COLO829 (cell line): Measurements from ENCODE around the gene CELF2.

Source experiments
- DNase-seq: peaks from one replicate; pipeline ENCODE4 v3.0.0; 2012; ENCODE audit warnings: low spot score

Gene CELF2

DNA sequence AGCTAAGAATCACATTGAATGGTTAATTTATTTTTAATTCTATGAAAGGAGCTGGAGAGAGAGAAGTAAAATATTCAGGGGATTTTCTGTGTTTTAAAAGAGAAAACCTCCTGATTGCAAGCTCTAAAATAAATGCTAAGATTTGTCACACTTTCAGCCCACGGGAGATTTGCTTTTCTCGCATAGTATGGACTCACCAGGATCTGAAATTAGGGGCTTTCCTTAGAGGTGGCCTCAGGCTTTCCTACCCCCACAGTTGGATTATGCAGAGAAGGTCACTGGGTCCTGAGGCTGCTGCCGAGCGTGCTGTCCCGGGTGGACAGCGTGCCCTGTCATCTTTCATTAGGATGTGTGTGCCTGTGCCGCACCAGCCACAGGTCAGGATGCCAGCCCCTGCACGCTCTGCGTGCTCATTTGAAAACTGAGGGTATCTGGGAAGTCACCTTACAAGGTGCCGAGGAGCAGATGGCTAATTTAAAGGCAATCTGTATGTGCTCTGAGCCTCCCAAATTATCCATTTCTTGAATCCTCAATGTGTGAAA is 258.8 kb downstream of the CELF2 start:
- DNase-seq, result no peak

DNA sequence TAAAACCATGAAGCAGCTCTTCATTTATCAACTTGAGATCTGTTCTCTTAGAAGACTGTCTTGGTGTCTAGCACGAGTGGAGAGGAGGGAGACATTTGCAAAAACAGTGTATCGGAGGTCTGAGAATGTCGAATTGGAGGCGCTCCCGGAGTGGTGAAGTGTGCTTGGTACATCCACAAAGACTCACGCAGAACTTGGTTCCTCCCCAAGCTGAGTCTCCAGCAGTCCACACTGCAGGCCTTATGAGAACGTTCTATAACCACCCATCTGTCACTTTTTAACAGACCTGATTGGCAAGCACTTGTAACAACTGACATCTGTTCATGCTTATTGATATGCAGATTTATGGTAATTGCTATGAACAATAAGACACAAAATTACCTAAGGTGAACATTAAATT is 261.6 kb downstream of the CELF2 start:
- DNase-seq, result no peak

DNA sequence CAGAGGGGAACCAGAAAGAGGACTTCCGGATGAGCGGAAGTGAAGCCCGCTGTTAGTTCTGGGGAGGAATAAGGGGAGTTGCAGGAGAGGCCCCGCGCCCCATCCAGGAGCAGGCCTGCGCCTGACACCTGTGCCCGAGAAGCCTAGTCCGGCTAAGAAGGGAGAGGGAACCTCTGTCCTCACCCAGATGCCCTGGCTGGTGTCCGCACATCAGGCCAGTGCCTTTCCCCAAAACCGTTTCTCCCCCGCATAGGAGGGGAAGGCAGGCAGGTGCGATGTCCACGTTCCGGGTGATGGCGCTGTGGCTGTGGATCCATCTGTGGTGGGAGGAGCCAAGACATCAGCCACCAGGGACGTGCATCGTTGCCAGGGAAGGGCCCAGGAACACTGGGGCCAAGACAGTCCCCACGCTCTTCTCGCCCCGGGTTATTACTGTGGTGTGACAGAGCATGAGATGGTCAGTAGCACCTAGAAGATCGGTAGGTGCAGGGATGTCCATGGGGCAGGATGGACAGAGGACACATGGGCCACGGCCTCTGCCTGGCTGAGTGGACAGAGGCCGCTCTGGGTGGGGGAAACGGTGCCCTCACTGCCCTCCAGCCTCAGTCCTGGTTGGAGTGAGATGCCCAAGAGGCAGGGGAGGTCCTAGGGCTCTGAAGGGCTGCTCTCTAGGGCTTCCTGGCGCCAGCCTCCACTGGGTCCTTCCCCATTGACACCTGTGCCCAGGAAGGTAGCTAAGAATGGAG is 262.7 kb downstream of the CELF2 start:
- DNase-seq, result no peak

DNA sequence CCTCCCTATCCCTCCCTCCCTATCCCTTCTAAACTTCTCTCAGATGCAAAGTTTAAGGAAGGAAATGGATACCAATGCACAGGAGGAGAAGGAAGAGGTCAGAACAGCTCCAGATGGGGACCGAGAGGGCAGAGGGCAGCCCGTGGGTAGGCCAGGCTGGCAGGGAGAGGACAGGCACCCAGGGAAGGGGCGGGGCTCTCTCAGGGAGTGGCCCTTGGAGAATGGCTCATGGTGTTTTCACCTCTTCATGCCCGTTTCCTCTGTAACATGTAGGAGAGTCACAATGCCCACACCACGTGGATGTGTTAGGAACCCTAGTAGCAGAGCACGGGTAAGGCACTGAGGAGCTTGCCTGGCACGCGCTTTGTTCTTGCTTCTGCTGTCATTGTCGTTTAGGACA is 264.5 kb downstream of the CELF2 start:
- no peak for DNase-seq

DNA sequence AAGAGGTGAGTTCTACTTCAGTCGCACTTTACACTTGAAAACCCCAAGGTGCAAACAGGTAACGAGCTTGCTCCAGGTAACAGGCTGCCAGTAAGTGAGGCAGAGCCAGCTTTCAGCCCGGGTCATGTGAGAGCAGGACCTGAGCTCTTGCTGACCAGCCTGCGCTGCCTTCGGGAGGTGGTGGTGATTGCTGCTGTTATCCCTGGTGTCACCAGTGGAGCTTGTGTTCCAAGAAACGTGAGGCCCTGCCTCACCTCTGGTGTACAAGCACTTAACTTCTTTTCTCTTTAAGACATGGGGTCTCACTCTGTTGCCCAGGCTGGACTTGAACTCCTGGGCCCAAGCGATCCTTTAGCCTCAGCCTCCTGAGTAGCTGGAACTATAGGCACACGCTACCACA is 265.0 kb downstream of the CELF2 start:
- DNase-seq, result no peak

DNA sequence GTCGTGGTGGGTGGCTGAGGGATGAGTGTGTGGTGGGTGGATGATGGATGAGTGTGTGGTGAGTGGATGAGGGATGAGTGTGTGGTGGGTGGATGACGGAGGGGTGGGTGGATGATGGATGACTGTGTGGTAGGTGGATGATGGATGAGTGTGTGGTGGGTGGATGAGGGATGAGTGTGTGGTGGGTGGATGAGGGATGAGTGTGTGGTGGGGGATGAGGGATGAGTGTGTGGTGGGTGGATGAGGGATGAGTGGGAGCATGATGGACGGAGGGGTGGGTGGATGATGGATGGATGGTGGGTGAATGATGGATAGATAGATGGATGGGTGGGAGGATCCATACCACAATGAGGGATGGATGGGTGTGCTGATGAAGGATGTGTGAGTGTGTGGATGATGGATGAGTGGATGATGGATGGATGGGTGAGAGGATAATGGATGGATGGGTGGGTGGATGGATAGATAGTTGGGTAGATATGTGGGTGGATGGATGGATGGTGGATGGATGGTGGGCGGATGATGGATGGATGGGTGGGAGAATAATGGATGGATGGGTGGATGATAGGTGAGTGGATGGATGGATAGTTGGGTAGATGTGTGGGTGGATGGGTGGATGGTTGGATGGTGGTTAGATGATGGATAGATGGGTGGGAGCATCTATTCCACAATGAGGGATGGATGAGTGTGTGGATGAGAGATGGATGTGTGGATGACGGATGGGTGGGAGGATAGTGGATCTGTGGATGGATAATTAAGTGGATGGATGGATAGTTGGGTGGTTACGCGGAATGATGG is 266.8 kb downstream of the CELF2 start:
- no peak for DNase-seq

DNA sequence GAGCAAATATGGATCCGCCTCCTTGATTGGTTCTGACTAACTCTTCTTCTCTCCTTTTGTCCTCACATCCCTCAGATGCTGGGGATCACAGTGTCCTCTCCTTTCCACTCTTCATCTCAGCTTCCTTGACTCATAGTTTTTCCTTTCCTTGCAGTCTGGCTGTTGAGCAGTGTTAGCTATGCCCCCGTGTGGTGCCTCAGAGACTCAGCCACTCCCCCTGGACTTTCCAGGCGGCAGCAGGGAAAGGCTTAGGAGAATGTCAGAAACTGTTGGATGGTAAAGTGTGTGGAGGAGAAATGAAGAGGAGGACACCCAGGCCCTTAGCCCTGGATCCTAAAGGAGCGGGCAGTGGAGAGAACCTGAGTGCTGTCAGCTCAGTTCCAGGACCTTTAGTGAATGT is 267.5 kb downstream of the CELF2 start:
- DNase-seq, result no peak

DNA sequence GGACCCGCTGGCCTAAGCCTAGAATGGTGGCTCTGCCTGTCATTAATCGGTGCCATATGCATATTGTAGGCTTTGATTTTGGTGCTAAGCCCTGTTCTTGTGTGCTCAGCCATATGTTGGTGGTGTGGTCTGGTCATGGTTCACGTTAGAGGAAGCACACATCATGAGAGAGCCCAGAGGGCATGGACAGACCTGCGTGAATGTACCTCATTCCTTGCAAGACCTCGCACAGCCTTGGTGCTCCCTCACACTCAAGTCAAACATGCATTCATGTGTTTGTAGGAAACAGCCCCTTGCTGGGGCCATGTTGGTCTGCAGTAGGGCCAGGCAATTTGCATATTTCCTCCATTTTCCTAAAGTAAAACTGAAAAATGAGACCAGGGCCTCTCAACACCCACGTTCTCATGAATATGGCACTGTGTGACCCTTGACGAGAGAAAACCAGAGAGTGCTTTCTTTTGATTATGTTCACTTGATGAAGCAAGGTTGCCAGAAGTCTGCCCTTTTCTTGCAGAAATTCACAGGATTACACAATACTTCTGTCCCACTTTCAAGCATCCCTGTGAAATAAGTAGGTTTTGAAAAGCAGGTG is 268.7 kb downstream of the CELF2 start:
- no peak for DNase-seq

DNA sequence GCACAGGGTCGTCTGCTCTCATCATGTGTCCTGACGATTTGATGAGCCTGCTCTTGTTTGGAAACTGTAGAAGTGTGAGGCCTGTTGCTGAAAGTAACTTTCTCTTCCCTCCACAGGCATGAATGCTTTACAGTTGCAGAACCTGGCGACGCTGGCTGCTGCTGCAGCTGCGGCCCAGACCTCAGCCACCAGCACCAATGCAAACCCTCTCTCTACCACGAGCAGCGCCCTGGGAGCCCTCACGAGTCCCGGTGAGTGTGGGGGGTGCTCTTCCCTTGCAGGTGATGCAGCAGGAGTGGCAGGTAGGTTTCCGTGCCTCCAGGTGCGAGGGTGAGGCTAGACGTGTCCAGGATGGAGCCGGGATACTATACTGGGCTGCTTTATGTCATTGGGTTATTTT is 270.6 kb downstream of the CELF2 start:
- DNase-seq, result no peak

DNA sequence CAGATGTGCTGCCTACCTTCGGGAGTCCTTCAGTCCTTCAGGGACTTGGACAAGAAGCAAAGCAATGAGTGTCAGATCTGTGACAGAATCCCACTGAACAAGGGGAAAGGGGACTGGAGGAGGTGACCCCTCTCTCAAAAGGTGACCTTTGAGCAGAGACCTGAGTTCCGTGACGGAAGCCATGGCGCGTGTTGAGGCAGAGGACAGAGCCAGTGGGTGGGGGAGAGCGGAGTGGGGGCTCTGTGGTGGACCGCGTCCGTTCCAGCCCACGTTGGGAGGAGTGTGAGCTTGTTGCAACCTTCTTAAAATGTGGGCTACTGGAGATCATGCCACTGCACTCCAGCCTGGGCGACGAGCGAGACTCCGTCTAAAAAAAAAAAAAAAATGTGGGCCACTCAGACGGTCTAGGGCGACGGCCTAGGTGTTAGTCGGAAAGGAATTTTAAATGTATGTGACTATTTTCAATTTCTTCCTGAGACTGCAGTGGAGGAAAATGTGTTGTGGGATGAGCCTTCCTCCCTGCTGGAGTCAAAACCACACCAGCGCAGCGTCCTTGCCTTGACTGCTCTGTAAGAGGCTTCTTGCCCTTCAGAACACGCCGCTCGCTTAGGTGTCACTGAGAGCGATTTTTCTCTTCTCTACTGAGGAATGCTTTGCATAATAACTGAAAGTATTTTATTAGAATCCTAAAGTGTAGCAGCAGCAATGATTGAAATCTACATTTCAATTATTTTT is 272.7 kb downstream of the CELF2 start:
- no peak for DNase-seq

DNA sequence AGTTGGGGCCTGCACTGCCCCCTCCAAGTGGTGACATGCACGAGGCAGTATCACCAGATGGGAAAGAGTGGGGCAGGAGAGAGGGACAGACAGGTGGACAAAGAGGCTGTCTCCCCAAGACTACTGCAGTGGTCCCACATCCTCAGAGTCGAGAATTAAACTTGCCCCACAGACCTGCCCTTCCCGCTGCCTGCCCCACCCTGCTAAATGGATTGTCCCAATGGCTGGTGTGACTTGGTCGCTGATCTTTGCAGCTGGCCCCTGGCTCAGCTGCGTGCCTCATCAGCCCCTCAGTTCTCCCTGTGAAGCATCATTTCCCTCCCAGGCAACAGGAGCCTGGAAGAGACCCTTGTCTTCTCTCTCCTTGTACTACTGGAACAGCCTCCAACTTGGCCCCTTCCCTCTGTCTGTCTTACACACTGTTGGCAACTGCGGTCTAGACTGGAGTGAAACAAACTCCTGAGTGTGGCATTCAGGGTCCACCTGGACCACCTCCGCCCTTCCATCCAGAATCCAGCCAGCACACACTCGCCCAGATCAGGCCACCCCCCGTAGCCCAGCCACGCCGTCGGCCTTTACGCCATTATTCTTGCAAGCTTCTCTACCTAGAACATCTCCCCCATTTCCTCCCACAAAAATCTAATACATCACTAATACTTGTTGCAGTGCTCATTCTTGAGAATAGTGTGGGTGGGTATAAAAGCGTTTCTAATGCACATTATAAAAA is 275.1 kb downstream of the CELF2 start:
- DNase-seq, result no peak

DNA sequence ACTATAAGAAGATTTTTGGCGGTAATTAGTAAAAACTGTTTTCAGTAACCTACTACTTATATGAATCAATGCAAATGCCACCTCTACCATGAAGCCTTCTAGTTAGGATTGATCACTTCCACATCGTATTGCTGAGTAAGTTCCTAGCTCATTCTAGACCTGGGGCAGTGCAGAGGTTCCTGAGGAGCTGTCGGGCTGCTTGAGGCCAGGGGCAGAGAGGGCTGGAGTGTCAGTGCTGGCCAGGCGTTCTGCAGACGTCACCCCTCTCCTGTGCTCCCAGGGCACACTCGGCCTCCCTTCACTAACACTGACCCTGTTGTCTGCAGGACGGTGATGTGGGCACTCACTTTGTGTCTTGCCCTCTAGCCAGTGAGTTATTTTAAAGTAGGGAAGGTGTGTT is 275.7 kb downstream of the CELF2 start:
- no peak for DNase-seq

DNA sequence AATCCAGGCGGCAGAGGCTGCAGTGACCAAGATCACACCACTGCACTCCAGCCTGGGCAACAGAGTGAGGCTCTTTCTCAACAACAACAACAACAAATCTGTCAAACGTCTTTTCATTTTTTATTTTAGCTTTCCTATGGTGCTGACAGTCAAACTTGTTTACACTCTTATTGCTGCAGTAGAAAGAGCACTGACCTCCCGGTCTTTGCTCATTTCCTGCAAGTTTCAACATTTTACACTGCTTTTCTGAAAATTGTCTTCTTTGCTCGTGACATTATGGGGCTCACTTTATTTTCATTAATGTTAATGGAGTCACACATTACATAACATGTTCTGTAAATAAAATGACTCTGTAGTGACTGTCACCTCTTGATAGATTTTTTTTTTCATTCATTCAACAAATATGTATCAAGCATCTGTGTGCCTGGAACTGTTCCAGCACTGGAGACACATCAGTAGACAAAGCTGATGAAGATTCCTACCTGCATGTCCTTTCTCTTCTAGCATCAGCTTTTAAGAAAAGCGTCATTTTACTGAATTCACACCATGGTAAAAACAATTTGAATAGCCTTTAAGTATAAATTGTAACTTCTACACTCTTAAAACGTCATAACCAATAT is 277.3 kb downstream of the CELF2 start:
- no peak for DNase-seq

DNA sequence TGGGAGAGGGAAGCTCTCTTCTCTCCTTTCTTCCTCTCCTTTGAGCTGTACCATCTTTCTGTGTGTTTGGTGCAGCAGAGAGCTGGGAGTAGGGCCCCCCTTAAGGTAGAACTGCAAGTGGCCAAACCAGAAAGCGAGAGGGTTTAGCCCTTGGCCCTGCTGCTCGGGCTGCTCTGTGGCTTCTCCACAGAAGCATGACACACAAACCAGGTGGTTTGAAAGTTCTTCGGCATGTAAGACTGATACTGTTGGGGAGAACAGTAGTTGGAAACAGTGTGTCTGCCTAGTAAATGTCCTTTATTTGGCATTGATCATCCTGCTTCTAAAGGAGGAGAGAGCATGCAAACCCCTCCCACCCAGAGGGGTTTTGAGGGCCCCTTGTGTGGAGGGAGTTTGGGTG is 277.8 kb downstream of the CELF2 start:
- DNase-seq, result no peak

DNA sequence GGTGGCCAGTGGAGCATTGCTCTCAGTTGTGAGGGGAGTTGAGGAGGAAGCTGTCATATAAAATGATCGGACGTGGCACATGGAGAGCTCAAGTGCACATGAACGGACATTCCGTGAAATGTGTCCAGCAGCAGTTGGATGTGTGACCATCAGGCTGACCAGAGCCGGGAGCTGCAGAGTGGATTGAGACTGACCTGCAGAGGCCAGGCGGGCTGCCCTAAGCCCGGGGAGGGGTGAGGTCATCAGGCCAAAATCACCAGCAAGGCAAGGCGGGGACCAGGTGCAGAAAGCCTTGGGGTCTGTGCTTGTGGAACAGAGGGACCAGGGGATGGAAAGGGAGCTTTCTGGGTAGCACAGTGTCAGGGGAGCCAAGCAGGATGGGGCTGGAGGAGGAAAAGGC is 279.5 kb downstream of the CELF2 start:
- no peak for DNase-seq

DNA sequence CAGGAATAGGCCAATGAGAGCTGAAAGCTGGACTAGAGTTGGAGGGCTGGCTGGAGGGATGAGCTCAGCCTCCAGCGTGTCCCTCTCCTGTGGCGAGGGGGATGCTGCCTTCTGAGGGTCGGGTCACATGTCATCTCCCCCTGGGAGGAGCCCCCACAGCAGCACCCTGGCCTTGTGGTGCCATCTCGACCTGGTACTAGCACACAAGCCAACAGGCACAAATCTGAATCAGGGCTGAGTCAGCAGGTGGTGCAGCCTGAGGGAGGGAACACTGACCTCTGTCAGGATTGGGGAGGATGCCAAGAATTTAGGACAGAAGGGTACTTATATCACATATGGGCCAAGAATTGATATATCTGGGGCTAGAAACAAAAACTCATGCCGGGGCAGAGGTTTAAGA is 280.4 kb downstream of the CELF2 start:
- DNase-seq, result peak; percentile 37

DNA sequence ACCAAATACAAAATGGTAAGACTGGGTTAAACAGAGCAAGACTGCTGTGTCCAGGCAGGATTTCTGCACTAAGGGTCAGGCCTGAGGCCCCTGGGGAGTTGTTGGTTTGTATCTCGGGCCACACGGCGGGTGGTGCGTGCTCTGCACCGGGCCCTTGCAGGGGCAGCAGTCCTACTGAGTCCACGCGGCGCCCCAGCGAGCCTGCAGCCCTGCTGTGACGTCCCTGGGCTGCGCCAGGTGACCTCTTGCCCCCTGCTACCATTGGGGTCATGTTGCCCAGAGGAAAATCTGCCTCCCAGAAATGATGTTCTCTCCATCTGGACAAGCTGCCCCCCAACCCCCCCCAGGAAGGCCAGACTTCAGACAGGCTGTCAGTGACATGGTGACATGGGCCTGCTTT is 281.5 kb downstream of the CELF2 start:
- no peak for DNase-seq

DNA sequence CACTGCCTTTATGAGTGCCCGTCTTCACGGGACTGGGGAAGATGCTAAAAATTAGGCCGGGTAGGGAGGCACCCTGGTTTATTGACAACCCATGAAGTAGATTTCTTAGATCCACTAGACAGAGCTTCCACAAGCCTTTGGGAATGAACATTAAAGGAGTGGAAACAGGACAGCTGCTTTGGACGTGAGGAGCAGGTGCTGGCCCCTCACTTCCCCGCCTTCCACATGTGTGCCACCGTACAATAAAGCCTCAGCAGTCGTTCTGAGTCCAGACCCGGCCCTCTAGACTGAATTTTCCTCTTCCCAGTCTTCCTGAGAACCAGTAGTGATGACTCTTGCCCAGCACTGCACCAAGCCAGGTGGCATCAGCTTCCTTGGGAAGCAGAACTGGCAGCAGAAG is 282.4 kb downstream of the CELF2 start:
- DNase-seq, result no peak

DNA sequence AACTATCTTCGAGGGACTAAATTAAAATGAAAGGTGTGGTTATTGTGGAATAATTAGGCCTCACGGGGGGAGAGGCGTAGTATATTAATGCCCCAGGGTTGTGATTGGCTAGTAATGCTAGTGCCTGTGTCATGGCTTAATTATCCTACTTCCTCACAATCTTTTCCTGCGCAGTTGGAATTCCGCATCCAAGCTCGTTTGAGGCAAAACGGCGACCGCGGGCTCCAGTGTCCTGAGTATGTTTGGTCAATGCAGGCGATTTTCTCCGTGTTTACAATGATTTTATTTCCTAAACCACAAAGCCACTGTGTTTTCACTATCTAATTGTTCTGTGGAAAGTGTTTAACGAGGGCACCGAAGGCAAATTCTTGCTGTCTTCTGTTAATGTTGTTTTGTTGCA is 282.9 kb downstream of the CELF2 start:
- DNase-seq, result no peak

DNA sequence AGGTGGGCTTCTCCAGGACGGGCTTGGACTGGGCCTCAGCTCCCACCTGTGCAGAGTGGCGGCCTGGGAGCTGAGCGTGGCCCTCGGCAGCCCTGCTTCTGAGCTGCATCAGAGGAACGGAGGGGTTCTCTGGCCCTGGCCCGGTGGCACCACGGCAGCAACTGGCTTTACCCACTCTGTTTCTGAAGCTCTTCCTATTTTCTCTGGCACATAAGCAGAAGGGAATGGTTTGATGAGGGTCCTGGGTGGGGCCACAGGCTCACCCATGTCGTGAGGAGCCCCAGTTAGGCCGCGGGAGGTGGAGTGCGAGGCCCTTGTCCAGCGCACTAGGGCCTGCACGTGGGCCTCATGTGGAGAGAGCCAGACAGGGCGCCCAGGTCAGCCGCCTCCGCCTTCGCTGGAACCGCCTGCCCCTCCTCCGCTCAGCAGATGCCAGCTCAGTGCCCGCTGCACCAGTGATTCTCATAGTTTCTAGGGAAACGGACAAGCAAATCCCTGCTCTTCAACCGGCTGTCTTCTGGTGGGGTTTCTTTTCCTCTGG is 284.0 kb downstream of the CELF2 start:
- no peak for DNase-seq

DNA sequence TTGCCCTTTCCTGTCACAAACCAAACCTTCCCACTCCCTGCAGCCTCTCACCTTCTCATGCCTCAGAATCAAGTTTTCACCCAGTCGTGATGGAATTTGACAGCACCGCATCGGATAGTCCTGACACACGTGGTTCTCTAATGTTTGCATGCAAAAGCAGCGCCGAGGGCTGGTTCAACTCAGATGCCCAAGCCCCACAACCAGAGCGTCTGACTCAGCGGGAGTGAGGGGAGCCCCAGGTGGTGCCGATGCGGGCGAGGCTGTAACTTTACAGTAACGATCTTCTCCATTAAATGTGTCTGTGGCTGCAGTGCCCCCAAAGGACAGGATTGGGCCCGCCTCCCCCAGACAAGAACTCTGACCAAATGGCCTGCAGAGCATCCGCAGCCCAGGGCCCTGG is 284.5 kb downstream of the CELF2 start:
- no peak for DNase-seq
